K562 (cell line): ENCODE data around the gene GCGR. TPM values are rescaled to one million over a fixed set of nuclear protein-coding genes. Genes with fewer than 3 reads are reported as not detected.
"Not testable (repeated sequence)": the region's sequence is repeated elsewhere in the genome, so short reads cannot be mapped to it uniquely, and the experiment has no call there.

Source experiments
- ATAC-seq: fragments of 200-7000 bp; cut with Tn5 transposase; 3 replicates; pipeline ENCODE4 v1.9.1; 2020; ENCODE audit warnings: moderate library complexity
- BruUV-seq: library from RNA; stranded (reverse); fragments of 400-500 nt; replicated peaks from 2 replicates; lab custom pipeline; 2021; lab: Mats Ljungman, UMichigan
- CTCF ChIA-PET: fragments of 300-600 bp; formaldehyde crosslinking; extraction: SDS; loops from one replicate; lab custom pipeline; 2021; ENCODE audit warnings: low intra/inter-chr PET ratio; lab: Yijun Ruan, JAX
- POLR2A ChIA-PET: fragments of 300-600, 350-650 bp; sonication (Branson Sonifier 250); formaldehyde crosslinking; extraction: SDS; loops from one replicate; lab custom pipeline; 2021; ENCODE audit warnings: antibody characterized with exemption, inconsistent platforms; lab: Yijun Ruan, JAX
- DNase-seq, 4 experiments: peaks; one replicate each; pipeline versions ENCODE4 v3.0.0 to v3.0.0-alpha.2; 2011 to 2018; ENCODE audit warnings: low spot score in 3 of 4, mixed read lengths in 3 of 4; ENCODE audit errors: extremely low read depth in 1 of 4
- FAIRE-seq: peaks from 2 replicates; lab custom pipeline; 2011; peaks lifted over from hg19 to GRCh38; lab: Jason Lieb, UNC
- H2AFZ ChIP-seq: 2 replicates; pipeline ENCODE4 v1.6.0; 2011; ENCODE audit warnings: low read depth, low read length, control low read depth, inconsistent platforms
- H3K27ac ChIP-seq: fragments of 200-600 bp; 3 replicates; pipeline ENCODE4 v1.8.0; 2011; ENCODE audit warnings: low read depth, mild to moderate bottlenecking, control low read depth, inconsistent platforms, low read length, moderate library complexity, mixed read lengths; ENCODE audit errors: extremely low read depth
- H3K27me3 ChIP-seq, 2 experiments: fragments of 300-600 bp in 1 of 2; 2 replicates in 1 of 2; 3 replicates in 1 of 2; pipeline versions ENCODE4 v1.6.0 to v1.8.0; 2011; ENCODE audit warnings: inconsistent platforms in 2 of 2, low read length in 2 of 2, mild to moderate bottlenecking in 1 of 2, mixed read lengths in 1 of 2, moderate library complexity in 1 of 2; ENCODE audit not compliant: control insufficient read depth in 2 of 2, insufficient read depth in 2 of 2
- H3K36me3 ChIP-seq: fragments of 300-600 bp; 3 replicates; pipeline ENCODE4 v1.8.0; 2011; ENCODE audit warnings: mild to moderate bottlenecking, low read length, inconsistent platforms; ENCODE audit not compliant: control insufficient read depth, insufficient read depth
- H3K4me1 ChIP-seq, 2 experiments: fragments of 200-600 bp in 1 of 2; replicated peaks in 1 of 2; 2 replicates in 1 of 2; 3 replicates in 1 of 2; pipeline versions ENCODE4 v1.5.1 to v1.8.0; 2011; ENCODE audit warnings: inconsistent platforms in 2 of 2, low read length in 2 of 2, mild to moderate bottlenecking in 1 of 2, mixed read lengths in 1 of 2, moderate library complexity in 1 of 2; ENCODE audit not compliant: control insufficient read depth in 2 of 2, insufficient read depth in 2 of 2
- H3K4me2 ChIP-seq: 2 replicates; pipeline ENCODE4 v1.6.1; 2011; ENCODE audit warnings: low read length, control low read depth, inconsistent platforms, mixed read lengths; ENCODE audit not compliant: insufficient read depth
- H3K4me3 ChIP-seq: fragments of 200-600 bp; sonication (generic), shearing (Covaris generic); 2 replicates; pipeline ENCODE4 v1.5.1; 2016; ENCODE audit warnings: control low read depth, inconsistent platforms
- H3K79me2 ChIP-seq: fragments of 200-600 bp; 3 replicates; pipeline ENCODE4 v1.8.0; 2011; ENCODE audit warnings: low read length, inconsistent platforms; ENCODE audit not compliant: control insufficient read depth, insufficient read depth
- H3K9ac ChIP-seq, 2 experiments: 2 replicates each; pipeline versions ENCODE4 v1.6.0 to v1.6.1; 2011; ENCODE audit warnings: low read depth in 2 of 2, low read length in 2 of 2, control low read depth in 1 of 2, inconsistent platforms in 1 of 2, mild to moderate bottlenecking in 1 of 2, mixed read lengths in 1 of 2; ENCODE audit not compliant: insufficient read depth in 1 of 2
- H3K9me1 ChIP-seq: one replicate; pipeline ENCODE4 v1.6.0; 2011; ENCODE audit warnings: inconsistent platforms, mild to moderate bottlenecking, low read length, moderate library complexity; ENCODE audit not compliant: control insufficient read depth, insufficient read depth
- H3K9me3 ChIP-seq: replicated peaks from 2 replicates; pipeline ENCODE4 v1.5.1; 2011; ENCODE audit warnings: low read depth, low read length, inconsistent platforms; ENCODE audit not compliant: control insufficient read depth, insufficient read depth
- H4K20me1 ChIP-seq: replicated peaks from 2 replicates; pipeline ENCODE4 v1.6.1; 2011; ENCODE audit warnings: low read length, inconsistent platforms, mixed read lengths; ENCODE audit not compliant: control insufficient read depth, insufficient read depth
- CBFB ChIP-seq: sonication (generic); formaldehyde crosslinking; IDR thresholded peaks from 2 replicates; pipeline ENCODE4 v1.4.0; 2020; ENCODE audit warnings: mild to moderate bottlenecking, missing genetic modification reagents
- CEBPG ChIP-seq, 3 experiments: fragments of 200-800 bp in 1 of 3; sonication (Bioruptor generic) in 1 of 3; sonication (generic) in 1 of 3; formaldehyde crosslinking in 1 of 3; IDR thresholded peaks in 2 of 3; conservative IDR thresholded peaks in 1 of 3; 2 replicates each; pipeline versions ENCODE4 v1.6.1 to v1.8.0; 2016 to 2022; ENCODE audit warnings: missing compliant biosample characterization in 2 of 3, missing genetic modification characterization in 2 of 3, mild to moderate bottlenecking in 1 of 3, missing genetic modification reagents in 1 of 3
- RBM39 ChIP-seq: fragments of 200-400 bp; formaldehyde crosslinking; optimal IDR thresholded peaks from 2 replicates; pipeline ENCODE3; 2018; ENCODE audit warnings: low read depth, low read length
- SP2 ChIP-seq: IDR thresholded peaks from 2 replicates; pipeline ENCODE4 v1.6.1; 2011; ENCODE audit warnings: mild to moderate bottlenecking, low read depth, low read length, moderate library complexity; ENCODE audit not compliant: poor library complexity, severe bottlenecking; ENCODE audit errors: extremely low read depth
- TFAP4 ChIP-seq: sonication (generic); formaldehyde crosslinking; IDR thresholded peaks from 2 replicates; pipeline ENCODE4 v1.8.0; 2022; ENCODE audit warnings: missing genetic modification reagents, mild to moderate bottlenecking, moderate library complexity, borderline replicate concordance
- TGIF2 ChIP-seq: sonication (generic); formaldehyde crosslinking; IDR thresholded peaks from 2 replicates; pipeline ENCODE4 v1.8.1; 2022; ENCODE audit warnings: mild to moderate bottlenecking, missing genetic modification reagents, moderate library complexity
- ZNF121 ChIP-seq: sonication (generic); formaldehyde crosslinking; conservative IDR thresholded peaks from 2 replicates; pipeline ENCODE4 v1.8.0; 2022; ENCODE audit warnings: missing genetic modification reagents
- ZNF134 ChIP-seq: fragments of 250-450 bp; sonication (Bioruptor Pico); conservative IDR thresholded peaks from 2 replicates; pipeline ENCODE4 v1.4.0; 2020
- ZNF140 ChIP-seq: fragments of 250-450 bp; sonication (Bioruptor Pico); IDR thresholded peaks from 2 replicates; pipeline ENCODE4 v1.8.0; 2021; ENCODE audit warnings: moderate library complexity, mild to moderate bottlenecking, inconsistent platforms
- ZNF384 ChIP-seq: IDR thresholded peaks from 2 replicates; pipeline ENCODE4 v1.6.1; 2012; ENCODE audit warnings: low read depth, low read length, improper control_type of control experiment
- ZNF431 ChIP-seq: sonication (generic); formaldehyde crosslinking; IDR thresholded peaks from 2 replicates; pipeline ENCODE4 v1.8.0; 2022; ENCODE audit warnings: mild to moderate bottlenecking, missing genetic modification reagents
- ZNF780A ChIP-seq: fragments of 250-450 bp; sonication (Bioruptor Pico); IDR thresholded peaks from 2 replicates; pipeline ENCODE4 v1.5.0; 2021; ENCODE audit warnings: mild to moderate bottlenecking
- WGBS: fragments of 100-300 bp; shearing (Covaris generic); methylation state at CpG from one replicate; pipeline ENCODE4 v1.1.6; 2016; ENCODE audit warnings: low coverage, mixed read lengths; ENCODE audit not compliant: insufficient coverage; ENCODE audit errors: missing lambda C conversion rate; 5-methylcytosine and 5-hydroxymethylcytosine counted together
- in situ Hi-C: fragments of 300-500 bp; cut with MboI; formaldehyde crosslinking; loops from 4 replicates; pipeline ENCODE4 v1.15.0; 2018; ENCODE audit warnings: inconsistent platforms, mixed read lengths
- intact Hi-C: fragments of 100-400 bp; cut with micrococcal nuclease; formaldehyde crosslinking; loops from 2 replicates; pipeline ENCODE4 v1.14.2; 2022
- polyA plus RNA-seq, 8 experiments: library from polyadenylated mRNA; depleted of rRNA in 4 of 8; stranded (reverse) in 5 of 8; unstranded in 3 of 8; fragments of >200 nt; fragmentation: Nextera tagmentation in 2 of 8; fragmentation: Illumina TruSeq in 1 of 8; extraction: Ambion mirVana in 2 of 8; extraction: Trizol in 1 of 8; gene quantifications; 2 replicates each; pipeline versions ENCODE4 v1.2.1 to v1.2.3, GENCODE V29; 2011 to 2014; ENCODE audit warnings: inconsistent platforms in 1 of 8, missing spikeins in 1 of 8
- total RNA-seq, 7 experiments: library from RNA; depleted of rRNA in 6 of 7; stranded (reverse); fragments of >200 nt in 6 of 7; fragmentation: Illumina TruSeq in 2 of 7; extraction: Trizol in 2 of 7; gene quantifications; 2 replicates each; pipeline versions ENCODE4 v1.2.1 to v1.2.3, GENCODE V29; 2011 to 2021; ENCODE audit warnings: low replicate concordance in 1 of 7

The GCGR gene
- total and polyA plus RNA-seq, 9 of the 15 experiments (the other 6 are each of a cell fraction or from before 2014, with no cell fraction given), result not detected

- in situ Hi-C loops, H2AFZ ChIP-seq, H3K9me3 ChIP-seq, CTCF ChIA-PET, H3K27me3 ChIP-seq, H3K9me1 ChIP-seq, intact Hi-C loops, ATAC-seq, H3K27ac ChIP-seq, H3K4me3 ChIP-seq, H3K9ac ChIP-seq, FAIRE-seq, BruUV-seq, H3K4me2 ChIP-seq, DNase-seq, H3K79me2 ChIP-seq: not testable (repeated sequence)
- peaks cover 13% of the 10 kb centered on the region for H4K20me1 ChIP-seq
- peak; percentile 73 for TF ChIP-seq ZNF121 (CRISPR knock-in tag)
- POLR2A ChIA-PET, result interaction anchor here (0.9 to 8.0 kb wide), 4 partner anchors 13 to 35 kb away, joined by 3 to 85 read pairs (median 13); partner anchors contain the start of gene P4HB
- H3K4me1 ChIP-seq, result peaks cover 4 to 57% of the 10 kb centered on the region in 2 experiments; a peak in 4 of 5 replicates
- 89% methylated on average over 5 of the region's 5 CpGs for WGBS
- peaks cover 25% of the 10 kb centered on the region; the same call in 2 of the 3 replicates for H3K36me3 ChIP-seq
Observed at GRCh38 chr17:81840059-81840458, 36.1 kb downstream of the GCGR start.

GRCh38 chr17:81840826-81841778 lies 37.2 kb downstream of the GCGR start:
- H3K4me3 ChIP-seq, result no peak overlapping the region
- FAIRE-seq, result no peak
- POLR2A ChIA-PET, result interaction anchor here (1.0 to 8.0 kb wide), 6 partner anchors 8 to 20 kb away, joined by 3 to 85 read pairs (median 21); partner anchors contain the start of genes MCRIP1 and P4HB
- H3K27me3 ChIP-seq, result no peaks in the 10 kb centered on the region
- BruUV-seq, result no TSS peak
- H3K79me2 ChIP-seq, result no peaks in the 10 kb centered on the region
- H4K20me1 ChIP-seq, result peaks cover 13% of the 10 kb centered on the region
- H3K9me1 ChIP-seq, result no peaks in the 10 kb centered on the region
- no peak overlapping the region for H2AFZ ChIP-seq
- no peak for DNase-seq
- no peaks in the 10 kb centered on the region for H3K9me3 ChIP-seq
- no peak overlapping the region for H3K27ac ChIP-seq
- H3K9ac ChIP-seq, result peak overlapping the region in 1 of 2 experiments; percentile 74; a peak in 2 of 4 replicates
- peaks cover 35% of the 10 kb centered on the region; the same call in 2 of the 3 replicates for H3K36me3 ChIP-seq
- H3K4me1 ChIP-seq, result peaks cover 4 to 50% of the 10 kb centered on the region in 2 experiments; a peak in 4 of 5 replicates
- no peak overlapping the region for H3K4me2 ChIP-seq
- CTCF ChIA-PET, result no interaction called here
- in situ Hi-C loops (no loop called here), intact Hi-C loops (no loop called here)
- ATAC-seq, result no peak
- WGBS, result 80% methylated on average over 40 of the region's 40 CpGs
- TF ChIP-seq TFAP4, result 0 out of 2 replicates have a peak, but pooled peaks have one; percentile 22
- TF ChIP-seq ZNF431 (CRISPR knock-in tag), result no peak
- no peak for TF ChIP-seq RBM39
- TF ChIP-seq ZNF134 (CRISPR knock-in tag), result no peak
- TF ChIP-seq CBFB (CRISPR knock-in tag), result 0 out of 2 replicates have a peak, but pooled peaks have one; percentile 32
- TF ChIP-seq CEBPG (CRISPR knock-in tag; IDR thresholded peaks at IDR 0.05), result no peak
- no peak for TF ChIP-seq CEBPG (tag; conservative IDR thresholded peaks at IDR 0.05 in 1 of 2, IDR thresholded peaks at IDR 0.05 in 1 of 2)
- no peak for TF ChIP-seq ZNF140
- TF ChIP-seq TGIF2 (CRISPR knock-in tag), result 0 out of 2 replicates have a peak, but pooled peaks have one; percentile 14
- TF ChIP-seq SP2, result no peak
- TF ChIP-seq ZNF780A (CRISPR knock-in tag), result no peak
- TF ChIP-seq ZNF384, result no peak
